Neural crest cell (in vitro differentiated cells): ENCODE results near the gene LMNA. TPM values are rescaled to one million over a fixed set of nuclear protein-coding genes. Genes with fewer than 3 reads are reported as not detected.
"Not testable (repeated sequence)": the region's sequence is repeated elsewhere in the genome, so short reads cannot be mapped to it uniquely, and the experiment has no call there.

Source experiments
- DNase-seq: peaks from one replicate; pipeline ENCODE4 v3.0.0; 2021; ENCODE audit warnings: low read depth, mixed read lengths, low spot score
- H3K27ac Mint-ChIP-seq: one replicate; pipeline ENCODE4 v1.8.0; 2021; ENCODE audit warnings: mild to moderate bottlenecking, mixed read lengths; ENCODE audit not compliant: unreplicated experiment
- H3K27me3 Mint-ChIP-seq: 2 replicates; pipeline ENCODE4 v1.8.0; 2021; ENCODE audit warnings: low read depth, mild to moderate bottlenecking, mixed read lengths
- H3K36me3 Mint-ChIP-seq: 2 replicates; pipeline ENCODE4 v1.8.0; 2021; ENCODE audit warnings: low read depth, mild to moderate bottlenecking, mixed read lengths
- H3K4me1 Mint-ChIP-seq: 2 replicates; pipeline ENCODE4 v1.8.0; 2021; ENCODE audit warnings: mixed read lengths
- H3K4me3 Mint-ChIP-seq: one replicate; pipeline ENCODE4 v1.8.0; 2021; ENCODE audit warnings: mild to moderate bottlenecking, mixed read lengths
- H3K9me3 Mint-ChIP-seq: 2 replicates; pipeline ENCODE4 v1.8.0; 2021; ENCODE audit warnings: mixed read lengths
- CTCF ChIP-seq: fragments of 200-600 bp; sonication (generic); conservative IDR thresholded peaks from 2 replicates; pipeline ENCODE4 v1.5.0; 2021; ENCODE audit warnings: antibody characterized with exemption, mild to moderate bottlenecking
- total RNA-seq: library from RNA; stranded (reverse); gene quantifications from 2 replicates; pipeline ENCODE4 v1.2.1, GENCODE V29; 2021

The LMNA gene
- total RNA-seq, 1 donor from 2014 or later, result 51.0 TPM

- no peak for TF ChIP-seq CTCF
- H3K4me3 Mint-ChIP-seq, result no peak overlapping the region
- no peak for DNase-seq
- H3K36me3 Mint-ChIP-seq, result no peaks in the 10 kb centered on the region
- H3K27me3 Mint-ChIP-seq, result no peaks in the 10 kb centered on the region
- no peaks in the 10 kb centered on the region for H3K9me3 Mint-ChIP-seq
- no peak overlapping the region for H3K27ac Mint-ChIP-seq
- H3K4me1 Mint-ChIP-seq, result peaks cover 41% of the 10 kb centered on the region
These were observed 6.9 kb downstream of the LMNA start for GRCh38 chr1:156121457-156121856.

- Mint-ChIP-seq H3K27ac (no peak overlapping the region), H3K36me3 (no peaks in the 10 kb centered on the region), H3K4me3 (no peak overlapping the region), H3K27me3 (no peaks in the 10 kb centered on the region), H3K9me3 (no peaks in the 10 kb centered on the region), H3K4me1 (peaks cover 41% of the 10 kb centered on the region)
- TF ChIP-seq CTCF, result no peak
- no peak for DNase-seq
These were observed 7.6 kb downstream of the LMNA start for GRCh38 chr1:156122086-156122485.

GRCh38 chr1:156122519-156123355 is 8.2 kb downstream of the LMNA start:
- TF ChIP-seq CTCF, result no peak
- Mint-ChIP-seq H3K4me1 (peaks cover 46% of the 10 kb centered on the region), H3K36me3 (no peaks in the 10 kb centered on the region), H3K9me3 (no peaks in the 10 kb centered on the region), H3K27ac (peak overlapping the region; percentile 46), H3K27me3 (no peaks in the 10 kb centered on the region), H3K4me3 (peak overlapping the region; percentile 58)
- DNase-seq, result no peak

- no peaks in the 10 kb centered on the region for H3K27me3 Mint-ChIP-seq
- peak overlapping the region; percentile 58 for H3K4me3 Mint-ChIP-seq
- peak overlapping the region; percentile 46 for H3K27ac Mint-ChIP-seq
- no peaks in the 10 kb centered on the region for H3K9me3 Mint-ChIP-seq
- TF ChIP-seq CTCF, result peak; percentile 47
- H3K36me3 Mint-ChIP-seq, result no peaks in the 10 kb centered on the region
- peaks cover 54% of the 10 kb centered on the region for H3K4me1 Mint-ChIP-seq
- peak; percentile 25 for DNase-seq
These were observed 9.1 kb downstream of the LMNA start for GRCh38 chr1:156123356-156124196.

- Mint-ChIP-seq H3K27ac (no peak overlapping the region), H3K4me3 (peak overlapping the region; percentile 44), H3K4me1 (peaks cover 65% of the 10 kb centered on the region), H3K27me3 (no peaks in the 10 kb centered on the region), H3K36me3 (no peaks in the 10 kb centered on the region), H3K9me3 (no peaks in the 10 kb centered on the region)
- no peak for DNase-seq
- TF ChIP-seq CTCF, result no peak
These were observed 10.3 kb downstream of the LMNA start for GRCh38 chr1:156124557-156125483.

- not testable (repeated sequence) for H3K36me3 Mint-ChIP-seq, H3K9me3 Mint-ChIP-seq, H3K27ac Mint-ChIP-seq, DNase-seq, H3K27me3 Mint-ChIP-seq, H3K4me3 Mint-ChIP-seq
- peaks cover 69% of the 10 kb centered on the region for H3K4me1 Mint-ChIP-seq
These were observed 11.0 kb downstream of the LMNA start for GRCh38 chr1:156125544-156125943.
